PFSK-1 (cell line): ENCODE measurements around the gene CSF1R.

Experiments used
- POLR2AphosphoS5 ChIP-seq: IDR thresholded peaks from 2 replicates; pipeline ENCODE4 v1.6.1; 2012; ENCODE audit warnings: low read depth, mild to moderate bottlenecking, control low read depth, low read length, moderate library complexity
- SIN3A ChIP-seq: IDR thresholded peaks from 2 replicates; pipeline ENCODE4 v1.6.1; 2012; ENCODE audit warnings: mild to moderate bottlenecking, low read length, moderate library complexity, borderline replicate concordance; ENCODE audit not compliant: insufficient read depth
- TAF1 ChIP-seq: IDR thresholded peaks from 2 replicates; pipeline ENCODE4 v1.6.1; 2012; ENCODE audit warnings: low read length, control low read depth, borderline replicate concordance; ENCODE audit not compliant: insufficient read depth
- TF ChIP-seq, protein P1 (sequence below), 2 experiments: IDR thresholded peaks; 2 replicates each; pipeline versions ENCODE4 v1.6.1 to v1.8.0; 2011 to 2012; ENCODE audit warnings: low read depth in 2 of 2, low read length in 2 of 2, control low read depth in 1 of 2, inconsistent platforms in 1 of 2, mild to moderate bottlenecking in 1 of 2, moderate library complexity in 1 of 2; ENCODE audit not compliant: insufficient read depth in 1 of 2

- TF ChIP-seq POLR2AphosphoS5 (no peak), SIN3A (no peak), TAF1 (no peak)
- TF ChIP-seq, protein P1, sequence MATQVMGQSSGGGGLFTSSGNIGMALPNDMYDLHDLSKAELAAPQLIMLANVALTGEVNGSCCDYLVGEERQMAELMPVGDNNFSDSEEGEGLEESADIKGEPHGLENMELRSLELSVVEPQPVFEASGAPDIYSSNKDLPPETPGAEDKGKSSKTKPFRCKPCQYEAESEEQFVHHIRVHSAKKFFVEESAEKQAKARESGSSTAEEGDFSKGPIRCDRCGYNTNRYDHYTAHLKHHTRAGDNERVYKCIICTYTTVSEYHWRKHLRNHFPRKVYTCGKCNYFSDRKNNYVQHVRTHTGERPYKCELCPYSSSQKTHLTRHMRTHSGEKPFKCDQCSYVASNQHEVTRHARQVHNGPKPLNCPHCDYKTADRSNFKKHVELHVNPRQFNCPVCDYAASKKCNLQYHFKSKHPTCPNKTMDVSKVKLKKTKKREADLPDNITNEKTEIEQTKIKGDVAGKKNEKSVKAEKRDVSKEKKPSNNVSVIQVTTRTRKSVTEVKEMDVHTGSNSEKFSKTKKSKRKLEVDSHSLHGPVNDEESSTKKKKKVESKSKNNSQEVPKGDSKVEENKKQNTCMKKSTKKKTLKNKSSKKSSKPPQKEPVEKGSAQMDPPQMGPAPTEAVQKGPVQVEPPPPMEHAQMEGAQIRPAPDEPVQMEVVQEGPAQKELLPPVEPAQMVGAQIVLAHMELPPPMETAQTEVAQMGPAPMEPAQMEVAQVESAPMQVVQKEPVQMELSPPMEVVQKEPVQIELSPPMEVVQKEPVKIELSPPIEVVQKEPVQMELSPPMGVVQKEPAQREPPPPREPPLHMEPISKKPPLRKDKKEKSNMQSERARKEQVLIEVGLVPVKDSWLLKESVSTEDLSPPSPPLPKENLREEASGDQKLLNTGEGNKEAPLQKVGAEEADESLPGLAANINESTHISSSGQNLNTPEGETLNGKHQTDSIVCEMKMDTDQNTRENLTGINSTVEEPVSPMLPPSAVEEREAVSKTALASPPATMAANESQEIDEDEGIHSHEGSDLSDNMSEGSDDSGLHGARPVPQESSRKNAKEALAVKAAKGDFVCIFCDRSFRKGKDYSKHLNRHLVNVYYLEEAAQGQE (IDR thresholded peaks at IDR 0.05; ENCODE audit: insufficient read depth in 1 of 2, low read depth in 2 of 2, low read length in 2 of 2), result no peak
These were observed 37.2 kb upstream of the CSF1R start for GRCh38 chr5:150123542-150123941.
